HepG2 (cell line): Measurements from ENCODE around the gene AJUBA. TPM values are rescaled to one million over a fixed set of nuclear protein-coding genes. Genes with fewer than 3 reads are reported as not detected.

ENCODE experiments used
- ATAC-seq: fragments of 200-7000 bp; cut with Tn5 transposase; 3 replicates; pipeline ENCODE4 v1.9.1; 2020; ENCODE audit warnings: mild to moderate bottlenecking, moderate library complexity
- BruUV-seq: library from RNA; stranded (reverse); fragments of 400-500 nt; replicated peaks from 2 replicates; lab custom pipeline; 2021; lab: Mats Ljungman, UMichigan
- CTCF ChIA-PET: fragments of 300-600 bp; formaldehyde crosslinking; extraction: SDS; loops from one replicate; lab custom pipeline; 2021; ENCODE audit warnings: low total read pairs, inconsistent platforms, low intra/inter-chr PET ratio; lab: Yijun Ruan, JAX
- POLR2A ChIA-PET: fragments of 350-600 bp; sonication (Branson Sonifier 250); formaldehyde crosslinking; loops from one replicate; lab custom pipeline; 2020; ENCODE audit warnings: antibody characterized with exemption, inconsistent platforms; lab: Yijun Ruan, JAX
- DNase-seq: peaks from one replicate; pipeline ENCODE4 v3.0.0-alpha.2; 2015; ENCODE audit warnings: low spot score
- FAIRE-seq: peaks from 3 replicates; lab custom pipeline; 2011; peaks lifted over from hg19 to GRCh38; lab: Jason Lieb, UNC
- H2AFZ ChIP-seq: one replicate; pipeline ENCODE4 v1.6.1; 2011; ENCODE audit warnings: low read length, inconsistent platforms
- H3K27ac ChIP-seq: fragments of 300-600 bp; 3 replicates; pipeline ENCODE4 v1.8.0; 2011; ENCODE audit warnings: mixed run types, mild to moderate bottlenecking, mixed read lengths, low read length, inconsistent platforms; ENCODE audit not compliant: insufficient read depth; ENCODE audit errors: extremely low read length
- H3K27me3 ChIP-seq, 2 experiments: fragments of 200-600 bp in 1 of 2; 2 replicates in 1 of 2; 3 replicates in 1 of 2; pipeline versions ENCODE4 v1.6.0 to v1.8.0; 2011; ENCODE audit warnings: low read length in 2 of 2, mild to moderate bottlenecking in 2 of 2, moderate library complexity in 2 of 2, inconsistent platforms in 1 of 2; ENCODE audit not compliant: insufficient read depth in 2 of 2, control insufficient read depth in 1 of 2
- H3K36me3 ChIP-seq, 2 experiments: fragments of 200-600 bp in 1 of 2; replicated peaks in 1 of 2; 2 replicates in 1 of 2; 3 replicates in 1 of 2; pipeline versions ENCODE4 v1.5.1 to v1.8.0; 2011; ENCODE audit warnings: low read length in 2 of 2, inconsistent platforms in 1 of 2; ENCODE audit not compliant: insufficient read depth in 2 of 2, control insufficient read depth in 1 of 2
- H3K4me1 ChIP-seq: 2 replicates; pipeline ENCODE4 v1.5.1; 2012; ENCODE audit warnings: low read length, inconsistent platforms; ENCODE audit not compliant: insufficient read depth
- H3K4me2 ChIP-seq: 2 replicates; pipeline ENCODE4 v1.6.0; 2011; ENCODE audit warnings: low read depth, low read length, inconsistent platforms
- H3K4me3 ChIP-seq, 3 experiments: fragments of 200-600 bp in 1 of 3; sonication (generic), shearing (Covaris generic) in 1 of 3; replicated peaks in 1 of 3; 2 replicates each; pipeline ENCODE4 v1.5.1; 2011 to 2016; ENCODE audit warnings: low read length in 3 of 3, inconsistent platforms in 2 of 3, low read depth in 2 of 3, mild to moderate bottlenecking in 2 of 3, control low read depth in 1 of 3, mixed read lengths in 1 of 3; ENCODE audit not compliant: insufficient read depth in 1 of 3
- H3K79me2 ChIP-seq: one replicate; pipeline ENCODE4 v1.6.1; 2011; ENCODE audit warnings: low read length, inconsistent platforms; ENCODE audit not compliant: insufficient read depth
- H3K9ac ChIP-seq: 2 replicates; pipeline ENCODE4 v1.6.0; 2011; ENCODE audit warnings: mild to moderate bottlenecking, low read depth, low read length, inconsistent platforms; ENCODE audit not compliant: insufficient read depth
- H3K9me3 ChIP-seq: 2 replicates; pipeline ENCODE4 v1.5.1; 2012; ENCODE audit warnings: mild to moderate bottlenecking, low read length
- H4K20me1 ChIP-seq: 2 replicates; pipeline ENCODE4 v1.6.0; 2011; ENCODE audit warnings: inconsistent platforms, mild to moderate bottlenecking, low read length, moderate library complexity; ENCODE audit not compliant: insufficient read depth
- JUN ChIP-seq: sonication (generic); formaldehyde crosslinking; IDR thresholded peaks from 2 replicates; pipeline ENCODE4 v1.4.0; 2020; ENCODE audit warnings: mild to moderate bottlenecking, missing genetic modification reagents
- JUNB ChIP-seq: sonication (generic); formaldehyde crosslinking; IDR thresholded peaks from 2 replicates; pipeline ENCODE4 v1.8.0; 2022; ENCODE audit warnings: missing genetic modification reagents, mild to moderate bottlenecking, borderline replicate concordance
- MZF1 ChIP-seq: sonication (generic); formaldehyde crosslinking; IDR thresholded peaks from 2 replicates; pipeline ENCODE4 v1.8.1; 2023; ENCODE audit warnings: mild to moderate bottlenecking, missing genetic modification reagents, borderline replicate concordance
- NONO ChIP-seq, 2 experiments: fragments of 450-650 bp in 1 of 2; sonication (generic) in 1 of 2; formaldehyde crosslinking in 1 of 2; IDR thresholded peaks in 1 of 2; conservative IDR thresholded peaks in 1 of 2; 2 replicates each; pipeline versions ENCODE4 v1.6.1 to v1.8.0; 2017 to 2022; ENCODE audit warnings: mild to moderate bottlenecking in 1 of 2, missing genetic modification reagents in 1 of 2, moderate library complexity in 1 of 2
- RORA ChIP-seq: sonication (generic); formaldehyde crosslinking; IDR thresholded peaks from 2 replicates; pipeline ENCODE4 v1.5.0; 2020; ENCODE audit warnings: mild to moderate bottlenecking, missing genetic modification reagents, moderate library complexity
- SP2 ChIP-seq: sonication (generic); formaldehyde crosslinking; IDR thresholded peaks from 2 replicates; pipeline ENCODE4 v1.5.1; 2020; ENCODE audit warnings: mild to moderate bottlenecking, missing genetic modification reagents
- TFE3 ChIP-seq: IDR thresholded peaks from 2 replicates; pipeline ENCODE4 v1.6.1; 2016
- ZNF460 ChIP-seq: sonication (generic); formaldehyde crosslinking; IDR thresholded peaks from 2 replicates; pipeline ENCODE4 v1.5.1; 2020; ENCODE audit warnings: missing genetic modification reagents, mild to moderate bottlenecking, borderline replicate concordance
- ZNF562 ChIP-seq: sonication (generic); formaldehyde crosslinking; IDR thresholded peaks from 2 replicates; pipeline ENCODE4 v1.8.0; 2022; ENCODE audit warnings: missing genetic modification reagents, borderline replicate concordance
- ZNF879 ChIP-seq: sonication (generic); formaldehyde crosslinking; IDR thresholded peaks from 2 replicates; pipeline ENCODE4 v1.8.1; 2023; ENCODE audit warnings: missing genetic modification reagents
- WGBS: methylation state at CpG from one replicate; pipeline ENCODE4 v1.1.6; 2017; ENCODE audit warnings: low lambda C conversion rate; 5-methylcytosine and 5-hydroxymethylcytosine counted together
- in situ Hi-C: cut with HindIII; loops from 2 replicates; pipeline ENCODE4 v1.10.0; 2017; ENCODE audit warnings: low pct_unique_long_range_greater_than_20kb; ENCODE audit not compliant: extremely low pct_ligation_motif_present
- intact Hi-C: fragments of 100-400 bp; cut with micrococcal nuclease; formaldehyde crosslinking; loops from one replicate; pipeline ENCODE4 v1.10.0; 2022; ENCODE audit not compliant: unreplicated experiment
- polyA plus RNA-seq, 8 experiments: library from polyadenylated mRNA; depleted of rRNA in 3 of 8; stranded (reverse) in 7 of 8; unstranded in 1 of 8; fragments of >200 nt; fragmentation: Illumina TruSeq in 4 of 8; extraction: Trizol in 4 of 8; gene quantifications; 2 replicates each; pipeline versions ENCODE4 v1.2.1 to v1.2.3, GENCODE V29; 2011 to 2016; ENCODE audit warnings: low read depth in 4 of 8, missing spikeins in 1 of 8, mixed read lengths in 1 of 8; ENCODE audit not compliant: insufficient read depth in 1 of 8
- total RNA-seq, 5 experiments: library from RNA; depleted of rRNA; stranded (reverse); fragments of >200 nt; fragmentation: Illumina TruSeq; extraction: Trizol; gene quantifications; 2 replicates each; pipeline ENCODE4 v1.2.3, GENCODE V29; 2016; ENCODE audit warnings: low read depth in 1 of 5

The AJUBA gene
- total and polyA plus RNA-seq, 2 of the 13 experiments (the other 11 are each of a cell fraction or from before 2014, with no cell fraction given), result 157 to 241 TPM

DNA sequence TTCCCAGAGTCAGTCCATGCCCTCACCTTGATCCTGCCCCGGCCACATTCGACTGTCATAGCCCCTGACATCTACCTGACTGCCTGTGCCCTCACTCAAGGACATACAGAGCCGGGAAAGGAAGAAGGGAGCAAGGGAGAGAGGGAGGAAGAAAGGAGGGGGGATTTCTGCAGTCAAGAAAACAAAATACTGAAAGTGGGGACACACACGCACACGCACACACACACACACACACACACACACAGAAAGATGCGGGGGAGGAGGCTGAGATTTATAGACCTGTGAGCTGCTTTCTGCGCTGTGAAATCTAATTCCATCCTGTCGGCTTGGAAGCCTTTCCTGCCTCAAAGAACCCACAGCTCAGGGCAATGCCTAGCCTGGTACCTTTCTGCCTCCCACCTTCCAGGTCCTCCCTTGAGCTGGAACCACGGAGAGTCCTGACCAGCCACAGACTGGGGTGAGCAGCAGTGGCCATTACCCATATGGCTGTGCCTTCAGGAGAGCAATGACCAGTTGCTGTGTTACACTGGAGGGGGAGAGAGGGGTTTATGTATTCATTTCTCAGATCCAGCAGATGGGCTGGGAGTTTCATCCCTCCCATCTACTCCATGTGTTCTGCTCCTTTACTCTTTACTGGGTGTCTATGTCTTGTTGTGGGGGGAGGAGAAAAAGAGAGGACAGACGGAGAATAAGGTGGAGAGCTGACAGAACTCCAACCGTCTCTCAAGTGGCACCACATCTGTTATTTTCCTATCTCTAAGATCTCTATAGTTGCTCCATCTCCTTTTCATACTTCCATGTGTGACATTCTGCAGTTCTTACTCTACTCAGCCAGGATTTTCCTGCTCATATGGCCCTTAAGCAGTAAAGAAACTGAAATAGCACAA lies 14.7 kb upstream of the AJUBA start:
- ATAC-seq (no peak), DNase-seq (no peak), FAIRE-seq (no peak)
- no peak overlapping the region for H2AFZ ChIP-seq
- POLR2A ChIA-PET, result interaction anchor here (0.7 to 8.5 kb wide), 6 partner anchors 10 to 67 kb away, joined by 3 to 160 read pairs (median 65); partner anchors contain the start of genes AJUBA, HAUS4 and PRMT5
- H3K9ac ChIP-seq, result no peak overlapping the region
- intact Hi-C loops, result no loop called here
- in situ Hi-C loops, result no loop called here
- WGBS, result 76% methylated on average over 11 of the region's 11 CpGs
- H3K4me2 ChIP-seq, result no peak overlapping the region
- no peaks in the 10 kb centered on the region for H3K9me3 ChIP-seq
- TF ChIP-seq ZNF879 (CRISPR knock-in tag), result no peak
- TF ChIP-seq RORA (CRISPR knock-in tag), result no peak
- no peak for TF ChIP-seq SP2 (CRISPR knock-in tag)
- no peak for TF ChIP-seq JUN (CRISPR knock-in tag)
- no peak for TF ChIP-seq MZF1 (CRISPR knock-in tag)
- TF ChIP-seq TFE3 (CRISPR knock-in tag), result no peak
- TF ChIP-seq NONO (IDR thresholded peaks at IDR 0.05), result no peak
- TF ChIP-seq NONO (CRISPR knock-in tag; conservative IDR thresholded peaks at IDR 0.05), result 0 out of 2 replicates have a peak, but pooled peaks have one; percentile 17
- TF ChIP-seq JUNB (CRISPR knock-in tag), result peak; percentile 57; the same call in 1 of the 2 replicates
- TF ChIP-seq ZNF460, result no peak
- TF ChIP-seq ZNF562 (CRISPR knock-in tag), result 0 out of 2 replicates have a peak, but pooled peaks have one; percentile 24
- H4K20me1 ChIP-seq, result no peaks in the 10 kb centered on the region
- no peak overlapping the region for H3K27ac ChIP-seq
- H3K27me3 ChIP-seq, result no peaks in the 10 kb centered on the region
- H3K4me3 ChIP-seq, result no peak overlapping the region
- no peaks in the 10 kb centered on the region for H3K79me2 ChIP-seq
- peaks cover 0 to 3% of the 10 kb centered on the region in 2 experiments; a peak in 1 of 5 replicates for H3K36me3 ChIP-seq
- CTCF ChIA-PET, result interaction anchor here (1.4 kb wide), 1 partner anchor 61 kb away, joined by 3 read pairs; no protein-coding TSS in a partner anchor
- no TSS peak for BruUV-seq
- peaks cover 5% of the 10 kb centered on the region; the same call in 1 of the 2 replicates for H3K4me1 ChIP-seq
